A375 (cell line): ENCODE measurements around the gene VPS29. TPM values are rescaled to one million over a fixed set of nuclear protein-coding genes. Genes with fewer than 3 reads are reported as not detected.

Source experiments
- small RNA-seq: library from RNA; depleted of rRNA; stranded (forward); fragments of <200 nt; gene quantifications from one replicate; pipeline ENCODE3, GENCODE V24; 2014
- total RNA-seq: library from RNA; depleted of rRNA; stranded (reverse); fragments of >200 nt; shearing (Covaris generic); gene quantifications from 2 replicates; pipeline ENCODE4 v1.2.3, GENCODE V29; 2014; rRNA removed

The VPS29 gene
- total RNA-seq = 46.7 and 62.7 TPM in 2 replicates

DNA sequence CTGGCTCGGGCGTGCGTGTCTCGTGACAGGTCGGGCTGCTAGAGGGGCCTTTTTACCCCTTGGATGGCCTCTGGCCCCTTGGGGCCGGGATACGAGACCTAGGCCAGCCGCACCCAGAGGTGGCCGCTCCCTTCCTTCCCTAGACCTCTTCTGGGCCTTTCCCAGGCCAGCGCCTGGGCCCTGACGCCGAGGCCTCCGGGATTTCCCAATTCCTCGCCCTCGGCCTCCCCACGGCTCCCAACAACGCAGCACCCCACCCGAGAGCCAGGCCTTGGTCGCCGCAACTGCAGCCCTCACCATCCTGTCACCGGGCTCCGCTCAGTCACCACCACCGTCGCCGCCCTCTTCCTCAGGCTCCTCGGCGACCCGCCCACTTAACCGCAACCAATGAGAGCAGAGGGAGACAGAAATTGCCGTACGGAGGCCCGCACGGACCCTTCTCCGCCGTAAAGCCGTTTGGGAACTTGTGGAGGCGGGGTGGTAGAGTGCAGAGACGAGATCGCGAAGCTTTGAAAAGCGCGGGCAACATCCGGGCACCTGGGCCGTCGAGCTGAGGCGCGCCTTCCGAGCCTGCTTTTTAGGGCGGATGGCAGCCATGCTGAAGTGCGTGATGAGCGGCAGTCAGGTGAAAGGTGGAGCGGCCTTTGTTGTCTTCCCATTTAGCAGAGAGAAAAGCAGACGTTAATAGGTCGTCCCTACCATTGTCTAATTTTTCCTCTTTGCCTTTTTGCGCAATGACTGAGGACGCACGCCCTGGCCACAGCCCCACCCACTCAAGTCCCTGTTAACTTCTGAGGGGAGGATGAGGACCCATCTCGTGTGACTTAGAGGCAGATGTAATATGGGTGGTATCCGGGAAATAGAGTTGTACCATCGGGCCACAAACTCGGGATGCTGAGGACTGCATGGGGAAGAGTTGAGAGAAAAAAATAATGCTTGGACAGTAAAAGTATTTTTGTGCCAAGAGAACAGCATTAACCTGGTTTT is at the start of gene VPS29, which contains the start of gene RAD9B:
TSS of gene VPS29 (minus strand) at position 360 of the 987 bp plus-strand sequence. CDS start at position 300, 60 bp downstream.
TSS of gene RAD9B (plus strand) at position 580 of the 987 bp plus-strand sequence. CDS start at position 587, 7 bp downstream.

DNA sequence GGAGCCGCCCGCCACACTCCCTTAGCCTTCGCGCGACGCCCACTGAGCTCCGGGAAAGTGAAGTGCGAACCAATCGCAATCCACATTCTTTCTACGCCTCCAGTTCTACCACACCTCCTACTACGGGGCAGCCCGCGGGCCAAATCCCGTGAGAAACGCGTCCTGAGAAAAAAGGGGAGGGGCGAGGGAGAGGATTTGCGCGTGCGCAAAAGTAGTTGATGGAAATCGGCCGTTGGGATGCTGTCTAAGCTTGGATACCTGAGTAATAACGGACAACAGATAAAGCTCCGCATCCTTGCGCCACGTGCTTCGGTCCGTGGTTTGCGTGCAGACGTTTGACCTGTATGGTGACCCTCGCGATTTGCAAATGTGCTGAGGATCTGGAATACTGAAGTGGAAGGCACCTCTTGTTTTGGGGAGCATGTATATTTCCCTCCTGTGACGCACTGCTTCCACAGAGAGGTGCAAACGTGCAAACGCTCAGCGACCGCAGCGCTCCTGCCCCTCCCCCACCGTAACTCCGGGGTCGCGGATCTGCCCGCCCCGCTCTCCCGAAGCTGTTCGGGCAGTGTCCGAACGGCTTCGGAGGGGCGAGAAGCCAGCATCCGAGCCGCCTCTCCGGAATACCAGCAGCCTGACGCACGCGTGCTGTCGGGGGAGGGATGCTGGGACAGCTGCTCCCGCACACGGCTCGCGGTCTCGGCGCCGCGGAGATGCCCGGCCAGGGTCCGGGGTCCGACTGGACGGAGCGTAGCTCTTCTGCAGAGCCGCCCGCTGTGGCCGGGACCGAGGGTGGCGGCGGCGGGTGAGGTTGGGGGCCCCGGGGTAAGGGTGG is 33.5 kb downstream of the VPS29 start, which contains the start of the genes FAM216A and GPN3:
TSS of gene FAM216A (plus strand) at position 632 of the 835 bp plus-strand sequence. CDS start at position 663, 31 bp downstream.
TSS of gene GPN3 (minus strand) at position 44 of the 835 bp plus-strand sequence. CDS start 54 bp downstream, outside the sequence.

GRCh38 chr12:110449799-110450497 is 52.0 kb downstream of the VPS29 start, which contains the start of gene ARPC3:
ARPC3 (minus strand) TSS chr12:110450337; CDS start chr12:110450260, 77 bp downstream.

Small RNA genes within 50 kb of the gene (small RNA-seq; reads per million reads assigned to genes)
- gene RF00278 = not detected

Other genes starting within 250 kb of the VPS29 start
- 101 and 122 TPM in 2 replicates for gene ATP2A2, start 220.9 kb downstream of the VPS29 start, total RNA-seq
- 65.8 and 69.3 TPM in 2 replicates for gene ANAPC7, start 98.4 kb downstream of the VPS29 start, total RNA-seq
- 179 and 224 TPM in 2 replicates for gene ARPC3, start 51.8 kb downstream of the VPS29 start, total RNA-seq
- gene GPN3, start 33.9 kb downstream of the VPS29 start, total RNA-seq = 22.2 and 22.7 TPM in 2 replicates
- 57.5 and 60.2 TPM in 2 replicates for gene FAM216A, start 33.3 kb downstream of the VPS29 start, total RNA-seq
- 0.24 and 0.26 TPM in 2 replicates for gene RAD9B, start 220 bp upstream of the VPS29 start, total RNA-seq
- 9.0 and 9.1 TPM in 2 replicates for gene PPTC7, start 81.2 kb upstream of the VPS29 start, total RNA-seq
- gene TCTN1, start 112.0 kb upstream of the VPS29 start, total RNA-seq = 19.7 and 28.1 TPM in 2 replicates
- gene HVCN1, start 187.0 kb upstream of the VPS29 start, total RNA-seq = 0.11 and 0.30 TPM in 2 replicates
- gene PPP1CC, start 240.8 kb upstream of the VPS29 start, total RNA-seq = 131 and 145 TPM in 2 replicates